Left ventricle myocardium inferior (tissue), 1 donor: Measurements from ENCODE around the gene OR2L2. TPM values are rescaled to one million over a fixed set of nuclear protein-coding genes. Genes with fewer than 3 reads are reported as not detected.

ENCODE experiments used
- DNase-seq: peaks from one replicate; pipeline ENCODE4 v3.0.0-alpha.2; 2020
- H3K27ac ChIP-seq: fragments of 200-600 bp; replicated peaks from 2 replicates; pipeline ENCODE4 v1.8.0; 2021
- H3K27me3 ChIP-seq: fragments of 200-600 bp; 2 replicates; pipeline ENCODE4 v1.8.0; 2021; ENCODE audit warnings: low read depth
- H3K36me3 ChIP-seq: fragments of 200-600 bp; 2 replicates; pipeline ENCODE4 v1.8.0; 2021
- H3K4me1 ChIP-seq: fragments of 200-600 bp; 2 replicates; pipeline ENCODE4 v1.8.0; 2021
- H3K4me3 ChIP-seq: fragments of 200-600 bp; 2 replicates; pipeline ENCODE4 v1.8.0; 2021; ENCODE audit warnings: mild to moderate bottlenecking, moderate library complexity
- H3K9me3 ChIP-seq: fragments of 200-600 bp; replicated peaks from 2 replicates; pipeline ENCODE4 v1.8.0; 2021
- intact Hi-C: fragments of 100-400 bp; cut with micrococcal nuclease; formaldehyde crosslinking; loops from one replicate; pipeline ENCODE4 v1.11.0; 2022
- total RNA-seq: library from RNA; stranded (reverse); fragmentation: NEBNext Ultra II Directional; extraction: Animal tissue kit (Norgen Biotek cat#: 25700); gene quantifications from one replicate; pipeline ENCODE4 v1.2.1, GENCODE V29; 2021
- TF ChIP-seq, protein P1 (sequence below): fragments of 200-600 bp; IDR thresholded peaks from 2 replicates; pipeline ENCODE4 v1.8.0; 2021; ENCODE audit warnings: antibody characterized with exemption, mild to moderate bottlenecking, borderline replicate concordance
- donor health status: DM: no; HTN: yes; CAD: no; lungs with severe emphysema.

OR2L2 gene
- total RNA-seq, 1 donor from 2014 or later: not detected

DNA sequence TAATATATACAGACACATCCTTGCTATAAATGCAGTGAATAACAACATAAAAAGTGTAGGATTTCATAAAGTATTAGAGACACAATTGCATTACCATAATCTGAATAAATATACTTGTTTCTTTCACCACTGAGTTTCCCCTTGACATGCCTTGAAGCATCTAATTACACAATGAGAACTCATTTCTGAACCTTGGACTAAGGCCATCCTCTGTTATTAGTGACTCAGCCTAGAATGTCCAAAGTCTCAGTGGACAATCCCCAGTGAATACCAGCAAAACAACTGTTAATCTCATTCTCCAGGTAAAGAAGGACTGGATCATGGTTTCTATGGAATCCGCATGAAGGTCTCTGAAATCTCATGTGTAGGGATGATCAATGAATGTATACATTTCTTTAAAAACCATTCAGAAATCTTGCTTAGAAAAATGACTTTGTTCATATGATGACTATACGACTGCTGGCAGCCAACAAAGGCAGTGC is 16.6 kb upstream of the OR2L2 start, which contains the start of gene OR2L5:
Gene OR2L5, plus strand, starts transcription at position 432 of the 482 bp plus-strand sequence. CDS start 8,288 bp downstream, outside the sequence.
- DNase-seq: no peak
- TF ChIP-seq, protein P1, sequence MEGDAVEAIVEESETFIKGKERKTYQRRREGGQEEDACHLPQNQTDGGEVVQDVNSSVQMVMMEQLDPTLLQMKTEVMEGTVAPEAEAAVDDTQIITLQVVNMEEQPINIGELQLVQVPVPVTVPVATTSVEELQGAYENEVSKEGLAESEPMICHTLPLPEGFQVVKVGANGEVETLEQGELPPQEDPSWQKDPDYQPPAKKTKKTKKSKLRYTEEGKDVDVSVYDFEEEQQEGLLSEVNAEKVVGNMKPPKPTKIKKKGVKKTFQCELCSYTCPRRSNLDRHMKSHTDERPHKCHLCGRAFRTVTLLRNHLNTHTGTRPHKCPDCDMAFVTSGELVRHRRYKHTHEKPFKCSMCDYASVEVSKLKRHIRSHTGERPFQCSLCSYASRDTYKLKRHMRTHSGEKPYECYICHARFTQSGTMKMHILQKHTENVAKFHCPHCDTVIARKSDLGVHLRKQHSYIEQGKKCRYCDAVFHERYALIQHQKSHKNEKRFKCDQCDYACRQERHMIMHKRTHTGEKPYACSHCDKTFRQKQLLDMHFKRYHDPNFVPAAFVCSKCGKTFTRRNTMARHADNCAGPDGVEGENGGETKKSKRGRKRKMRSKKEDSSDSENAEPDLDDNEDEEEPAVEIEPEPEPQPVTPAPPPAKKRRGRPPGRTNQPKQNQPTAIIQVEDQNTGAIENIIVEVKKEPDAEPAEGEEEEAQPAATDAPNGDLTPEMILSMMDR: no peak
- H3K9me3 ChIP-seq: peaks cover 47% of the 10 kb centered on the region
- H3K27ac ChIP-seq: no peak within 1 kb of the TSS
- H3K36me3 ChIP-seq: no peaks in the 10 kb centered on the region
- H3K4me3 ChIP-seq: no peak within 1 kb of the TSS
- no peaks in the 10 kb centered on the region for H3K4me1 ChIP-seq
- no peaks in the 10 kb centered on the region for H3K27me3 ChIP-seq
- intact Hi-C loops: no loop called here

DNA sequence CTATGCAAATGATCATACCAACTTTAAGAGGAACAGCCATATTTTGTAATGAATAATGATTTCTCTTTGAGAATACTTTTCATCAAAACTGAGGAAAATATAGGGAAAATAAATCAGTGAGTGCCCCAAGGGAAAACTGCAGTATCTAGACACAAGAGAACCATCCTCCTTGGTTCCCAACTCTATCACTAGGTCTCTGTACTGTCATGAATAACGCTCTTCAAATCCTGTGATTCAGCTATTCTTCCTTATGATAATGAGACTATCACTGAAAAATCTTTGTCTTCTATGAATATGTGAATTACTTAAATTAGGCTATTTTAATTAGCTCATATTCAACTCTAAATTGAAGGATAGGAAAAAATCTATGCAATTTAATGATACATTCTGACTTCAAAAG is 14.1 kb upstream of the OR2L2 start:
- Histone ChIP-seq H3K9me3 (peaks cover 35% of the 10 kb centered on the region), H3K36me3 (no peaks in the 10 kb centered on the region), H3K27ac (no peak overlapping the region), H3K4me1 (no peaks in the 10 kb centered on the region), H3K27me3 (no peaks in the 10 kb centered on the region), H3K4me3 (no peak overlapping the region)
- intact Hi-C loops: no loop called here
- no peak for DNase-seq
- TF ChIP-seq, protein P1: no peak

DNA sequence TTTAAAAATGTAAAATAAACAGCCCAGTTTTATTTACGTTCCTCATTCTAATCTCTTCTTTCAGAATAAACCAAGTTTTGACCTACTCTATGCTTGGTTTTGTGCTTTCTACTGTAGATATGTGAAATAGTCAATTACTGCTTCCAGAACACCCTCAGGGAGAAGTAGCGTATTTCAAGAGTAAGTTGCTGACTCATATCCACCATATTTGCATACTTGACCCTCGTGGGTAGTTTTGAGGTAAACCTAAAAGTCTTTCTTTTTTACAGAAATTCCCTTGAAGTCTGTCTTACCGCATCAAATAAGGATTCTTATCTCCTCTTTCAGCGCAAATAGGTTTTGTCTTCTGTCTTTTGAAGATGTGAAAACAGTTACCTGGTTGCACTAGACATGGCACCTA is 15.3 kb downstream of the OR2L2 start:
- H3K9me3 ChIP-seq: peaks cover 35% of the 10 kb centered on the region
- TF ChIP-seq, protein P1: no peak
- no peaks in the 10 kb centered on the region for H3K4me1 ChIP-seq
- no peak for DNase-seq
- intact Hi-C loops: no loop called here
- H3K27me3 ChIP-seq: no peaks in the 10 kb centered on the region
- H3K27ac ChIP-seq: no peak overlapping the region
- no peaks in the 10 kb centered on the region for H3K36me3 ChIP-seq
- no peak overlapping the region for H3K4me3 ChIP-seq

DNA sequence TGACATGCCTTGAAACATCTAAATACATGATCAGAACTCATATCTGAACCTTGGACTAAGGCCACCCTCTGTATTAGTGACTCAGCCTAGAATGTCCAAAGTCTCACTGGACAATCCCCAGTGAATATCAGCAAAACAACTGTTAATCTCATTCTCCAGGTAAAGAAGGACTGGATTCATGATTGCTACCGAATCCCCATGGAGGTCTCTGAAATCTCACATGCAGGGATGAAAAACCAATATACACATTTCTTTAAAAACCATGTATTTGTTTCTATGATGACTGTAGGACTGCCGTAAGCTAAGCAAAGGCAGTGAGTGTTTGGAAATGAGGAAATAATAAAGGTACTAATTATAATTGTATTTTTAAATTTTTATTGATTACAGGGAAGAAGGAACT is 16.7 kb downstream of the OR2L2 start, which contains the start of gene OR2L3:
Gene OR2L3, plus strand, starts transcription at position 301 of the 400 bp plus-strand sequence. CDS start 13,846 bp downstream, outside the sequence.
- Histone ChIP-seq H3K9me3 (peaks cover 36% of the 10 kb centered on the region), H3K27ac (no peak within 1 kb of the TSS), H3K27me3 (no peaks in the 10 kb centered on the region), H3K4me1 (no peaks in the 10 kb centered on the region), H3K4me3 (no peak within 1 kb of the TSS), H3K36me3 (no peaks in the 10 kb centered on the region)
- TF ChIP-seq, protein P1: no peak
- DNase-seq: no peak
- intact Hi-C loops: no loop called here

DNA sequence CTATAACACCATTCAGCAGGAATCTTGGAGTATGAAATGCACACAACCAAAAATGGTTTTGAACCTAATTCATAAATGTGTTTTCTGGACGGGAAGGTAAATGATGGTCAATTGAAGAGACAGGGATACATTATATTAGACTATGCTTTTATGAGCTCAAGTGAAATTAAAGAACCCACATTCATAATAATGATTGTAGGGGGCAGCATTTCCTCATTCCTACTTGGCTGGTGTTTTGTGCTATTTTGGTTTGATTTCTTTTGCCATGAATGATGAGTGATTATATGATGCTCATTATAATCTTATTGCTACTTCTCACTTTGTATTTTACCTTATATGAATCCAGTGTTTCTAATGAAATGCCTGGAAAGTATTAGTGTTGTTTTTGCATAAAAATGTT is 17.1 kb downstream of the OR2L2 start:
- H3K36me3 ChIP-seq: no peaks in the 10 kb centered on the region
- H3K27ac ChIP-seq: no peak overlapping the region
- TF ChIP-seq, protein P1: no peak
- intact Hi-C loops: no loop called here
- peaks cover 36% of the 10 kb centered on the region for H3K9me3 ChIP-seq
- H3K4me1 ChIP-seq: no peaks in the 10 kb centered on the region
- no peak for DNase-seq
- H3K4me3 ChIP-seq: no peak overlapping the region
- H3K27me3 ChIP-seq: no peaks in the 10 kb centered on the region
